SK-N-MC (cell line): ENCODE data around the gene AGAP1.

Experiments
- EZH2 ChIP-seq: fragments of 200-600 bp; sonication (generic); IDR thresholded peaks from one replicate; pipeline ENCODE4 v1.6.1; 2017; ENCODE audit warnings: antibody characterized with exemption
- POLR2AphosphoS5 ChIP-seq: IDR thresholded peaks from 2 replicates; pipeline ENCODE4 v1.6.1; 2012; ENCODE audit warnings: mild to moderate bottlenecking, low read depth, low read length, borderline replicate concordance

DNA sequence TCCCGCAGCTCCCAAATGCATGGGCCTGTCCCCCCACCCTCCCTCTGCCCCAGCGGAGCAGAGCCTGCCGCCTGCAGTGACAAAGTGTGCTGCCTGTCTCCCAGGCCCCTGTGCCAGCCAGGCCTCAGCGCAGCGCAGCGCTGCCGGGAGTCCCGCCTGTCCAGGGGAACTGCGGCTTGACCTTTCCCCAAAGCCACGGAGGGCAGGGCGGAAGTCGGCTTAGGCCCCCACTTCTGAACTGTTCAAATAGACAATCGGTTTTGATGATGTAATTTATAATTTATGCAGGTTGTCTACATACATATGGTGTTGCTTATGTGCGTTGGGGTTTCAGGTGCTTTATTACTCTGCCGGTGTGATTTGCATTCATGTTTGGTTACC lies 667.2 kb downstream of the AGAP1 start:
- no peak for TF ChIP-seq EZH2
- no peak for TF ChIP-seq POLR2AphosphoS5
